Thoracic aorta (tissue), 2 donors: ENCODE results near the gene ASIC5. TPM values are rescaled to one million over a fixed set of nuclear protein-coding genes. Genes with fewer than 3 reads are reported as not detected.

Experiments
- ATAC-seq: fragments of 150-250 bp; one replicate; pipeline ENCODE4 v1.8.0; 2017; ENCODE audit warnings: low read depth; ENCODE audit not compliant: insufficient number of reproducible peaks, low FRiP score
- DNase-seq: peaks from one replicate; pipeline ENCODE4 v3.0.0-alpha.2; 2020; ENCODE audit warnings: low spot score
- H3K27ac ChIP-seq, 2 donors: fragments of 200-600 bp; sonication (generic); 1 replicate in 1 of 2; 2 replicates in 1 of 2; pipeline ENCODE4 v1.5.1; 2016; ENCODE audit warnings: mild to moderate bottlenecking in 2 of 2, moderate library complexity in 2 of 2
- H3K27me3 ChIP-seq: fragments of 200-600 bp; sonication (generic); replicated peaks from 2 replicates; pipeline ENCODE4 v1.6.0; 2016; ENCODE audit warnings: mild to moderate bottlenecking; ENCODE audit not compliant: insufficient read depth
- H3K36me3 ChIP-seq: fragments of 200-600 bp; sonication (generic); one replicate; pipeline ENCODE4 v1.5.1; 2016
- H3K4me1 ChIP-seq, 2 donors: fragments of 200-600 bp; sonication (generic); 1 replicate in 1 of 2; 2 replicates in 1 of 2; pipeline versions ENCODE4 v1.5.1 to v1.6.0; 2016; ENCODE audit warnings: low read depth in 2 of 2, mild to moderate bottlenecking in 1 of 2; ENCODE audit not compliant: control insufficient read depth in 1 of 2
- H3K4me3 ChIP-seq: fragments of 200-600 bp; sonication (generic); 2 replicates; pipeline ENCODE4 v1.5.1; 2016; ENCODE audit warnings: mild to moderate bottlenecking
- H3K9me3 ChIP-seq: fragments of 200-600 bp; sonication (generic); 2 replicates; pipeline ENCODE4 v1.5.1; 2016
- total RNA-seq, 2 donors: library from RNA; depleted of rRNA; stranded (reverse); fragments of >200 nt; gene quantifications; one replicate each; pipeline versions ENCODE4 v1.1.0 to v1.2.3, GENCODE V29; 2016
- TF ChIP-seq, protein P1 (sequence below): fragments of 200-600 bp; sonication (generic); IDR thresholded peaks from one replicate; pipeline ENCODE4 v1.5.1; 2019; ENCODE audit warnings: antibody characterized with exemption

The ASIC5 gene
- total RNA-seq, 2 donors from 2014 or later = not detected

DNA sequence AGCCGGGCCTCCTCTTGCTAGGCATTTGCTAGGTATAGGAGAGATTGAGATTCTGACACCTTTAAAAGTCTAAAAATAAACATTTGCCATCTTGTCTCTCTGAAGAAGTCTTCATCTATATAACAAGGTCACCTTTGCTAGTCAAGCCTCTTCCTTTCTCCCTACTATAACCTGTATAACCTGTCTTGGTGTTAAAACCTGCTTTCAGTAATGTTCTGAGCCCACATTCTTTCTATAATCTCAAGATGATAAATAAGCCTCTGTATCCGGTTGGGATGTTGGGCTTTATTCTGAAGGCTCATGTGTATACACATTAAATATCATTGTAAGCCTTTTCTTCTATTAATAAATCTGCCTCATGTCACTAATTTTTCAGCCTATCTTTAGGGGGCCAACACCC, 10.2 kb downstream of the ASIC5 start:
- TF ChIP-seq, protein P1, sequence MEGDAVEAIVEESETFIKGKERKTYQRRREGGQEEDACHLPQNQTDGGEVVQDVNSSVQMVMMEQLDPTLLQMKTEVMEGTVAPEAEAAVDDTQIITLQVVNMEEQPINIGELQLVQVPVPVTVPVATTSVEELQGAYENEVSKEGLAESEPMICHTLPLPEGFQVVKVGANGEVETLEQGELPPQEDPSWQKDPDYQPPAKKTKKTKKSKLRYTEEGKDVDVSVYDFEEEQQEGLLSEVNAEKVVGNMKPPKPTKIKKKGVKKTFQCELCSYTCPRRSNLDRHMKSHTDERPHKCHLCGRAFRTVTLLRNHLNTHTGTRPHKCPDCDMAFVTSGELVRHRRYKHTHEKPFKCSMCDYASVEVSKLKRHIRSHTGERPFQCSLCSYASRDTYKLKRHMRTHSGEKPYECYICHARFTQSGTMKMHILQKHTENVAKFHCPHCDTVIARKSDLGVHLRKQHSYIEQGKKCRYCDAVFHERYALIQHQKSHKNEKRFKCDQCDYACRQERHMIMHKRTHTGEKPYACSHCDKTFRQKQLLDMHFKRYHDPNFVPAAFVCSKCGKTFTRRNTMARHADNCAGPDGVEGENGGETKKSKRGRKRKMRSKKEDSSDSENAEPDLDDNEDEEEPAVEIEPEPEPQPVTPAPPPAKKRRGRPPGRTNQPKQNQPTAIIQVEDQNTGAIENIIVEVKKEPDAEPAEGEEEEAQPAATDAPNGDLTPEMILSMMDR = no peak
- no peaks in the 10 kb centered on the region for H3K4me1 ChIP-seq
- H3K4me3 ChIP-seq = no peak overlapping the region
- H3K27me3 ChIP-seq = no peaks in the 10 kb centered on the region
- DNase-seq (no peak), ATAC-seq (no peak)
- no peaks in the 10 kb centered on the region for H3K36me3 ChIP-seq
- H3K27ac ChIP-seq = no peak overlapping the region
- no peaks in the 10 kb centered on the region for H3K9me3 ChIP-seq

DNA sequence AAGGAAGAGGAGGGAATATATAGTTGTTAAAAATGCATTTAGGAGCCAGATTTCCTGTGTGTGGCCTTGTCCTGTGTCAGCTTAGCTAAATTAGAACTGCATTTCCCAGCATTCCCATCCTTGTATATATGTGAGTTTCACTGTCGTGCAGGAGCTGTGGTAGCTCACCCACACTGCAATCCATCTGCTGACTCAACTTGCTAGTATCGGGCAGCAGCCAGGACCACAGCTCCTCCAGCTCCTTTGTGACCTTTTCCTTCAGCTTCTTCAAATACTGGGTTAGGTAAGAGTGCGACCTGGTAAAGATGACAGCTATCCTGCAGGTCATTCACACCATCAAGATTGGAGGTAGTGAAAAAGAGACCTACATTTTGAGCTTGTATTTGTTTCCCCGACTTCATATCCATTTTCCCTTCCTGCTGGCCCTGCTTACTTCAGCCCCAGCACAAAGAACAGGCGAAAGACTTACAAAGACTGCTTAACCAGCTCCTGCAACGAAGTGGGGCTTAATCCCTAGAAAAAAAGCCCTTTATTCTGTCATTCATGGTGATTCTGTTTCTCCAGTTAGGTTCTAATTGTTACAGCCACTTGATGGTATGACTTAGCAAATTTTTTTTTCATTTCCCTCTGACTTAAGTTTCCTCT, 11.4 kb downstream of the ASIC5 start:
- Histone ChIP-seq H3K9me3 (no peaks in the 10 kb centered on the region), H3K36me3 (no peaks in the 10 kb centered on the region), H3K27ac (no peak overlapping the region), H3K4me1 (no peaks in the 10 kb centered on the region), H3K27me3 (no peaks in the 10 kb centered on the region), H3K4me3 (no peak overlapping the region)
- TF ChIP-seq, protein P1 = no peak
- DNase-seq (no peak), ATAC-seq (no peak)

DNA sequence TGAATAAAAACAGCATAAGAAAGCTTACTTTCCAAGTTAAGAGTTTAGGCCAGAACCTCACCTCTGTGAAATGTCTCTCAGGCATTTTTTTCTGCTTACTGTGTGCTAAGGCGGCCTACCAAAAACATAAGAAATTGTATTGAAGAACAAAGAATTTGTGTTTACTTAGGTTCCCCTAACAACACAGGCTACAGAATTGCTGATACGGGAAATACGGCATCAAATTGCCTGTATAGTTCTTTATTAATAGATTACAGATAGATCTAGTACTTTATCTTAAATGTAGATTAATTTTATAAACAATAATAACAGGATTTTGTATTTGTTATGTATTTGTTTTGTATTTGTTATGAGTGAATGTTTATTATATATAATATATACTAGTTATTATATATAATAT, 12.9 kb downstream of the ASIC5 start:
- ATAC-seq (no peak), DNase-seq (no peak)
- Histone ChIP-seq H3K36me3 (no peaks in the 10 kb centered on the region), H3K9me3 (no peaks in the 10 kb centered on the region), H3K4me1 (no peaks in the 10 kb centered on the region), H3K4me3 (no peak overlapping the region), H3K27me3 (no peaks in the 10 kb centered on the region), H3K27ac (no peak overlapping the region)
- TF ChIP-seq, protein P1 = no peak

DNA sequence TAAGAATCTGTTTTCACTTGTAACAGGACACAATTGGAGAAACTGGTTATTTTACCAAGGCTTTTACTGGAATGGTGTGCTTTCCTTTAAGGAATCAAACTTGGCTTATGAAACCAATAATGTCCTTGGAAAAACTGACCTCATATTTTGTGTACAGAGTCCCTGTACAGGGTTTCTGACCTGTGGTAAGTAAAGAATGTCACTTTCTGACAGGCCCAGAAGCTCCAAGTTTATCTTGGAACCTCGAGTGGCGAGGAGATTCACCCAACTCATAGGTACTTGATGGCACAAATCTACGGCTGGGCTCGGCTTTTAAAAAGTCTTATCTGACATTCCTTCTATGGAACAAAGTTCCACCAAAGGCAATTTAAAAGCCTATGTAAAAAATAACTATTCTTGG, 17.0 kb downstream of the ASIC5 start:
- H3K27me3 ChIP-seq = no peaks in the 10 kb centered on the region
- H3K27ac ChIP-seq = no peak overlapping the region
- H3K9me3 ChIP-seq = no peaks in the 10 kb centered on the region
- no peak for DNase-seq
- no peak overlapping the region for H3K4me3 ChIP-seq
- H3K36me3 ChIP-seq = no peaks in the 10 kb centered on the region
- TF ChIP-seq, protein P1 = no peak
- H3K4me1 ChIP-seq = no peaks in the 10 kb centered on the region
- no peak for ATAC-seq

DNA sequence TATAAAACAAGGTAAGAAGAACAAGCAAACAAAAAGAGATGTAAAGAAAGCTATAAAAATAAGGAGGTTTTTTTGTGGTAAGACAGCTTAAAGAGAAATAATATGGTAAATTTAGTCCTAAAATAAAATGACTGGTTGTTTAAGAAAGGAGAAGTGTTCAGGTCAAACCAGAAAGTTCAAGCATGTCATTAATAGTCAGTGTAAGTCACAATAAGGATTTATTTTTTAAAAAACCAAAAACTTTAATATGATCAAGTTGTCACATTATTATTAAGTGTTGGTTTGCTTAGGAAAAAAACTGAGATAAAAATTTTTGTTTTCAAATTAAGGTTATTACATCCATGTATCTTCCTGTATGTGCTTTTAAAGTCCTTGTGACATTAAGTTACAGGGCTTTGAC, 19.1 kb downstream of the ASIC5 start:
- TF ChIP-seq, protein P1 = no peak
- DNase-seq (no peak), ATAC-seq (no peak)
- no peaks in the 10 kb centered on the region for H3K9me3 ChIP-seq
- H3K27me3 ChIP-seq = no peaks in the 10 kb centered on the region
- no peaks in the 10 kb centered on the region for H3K36me3 ChIP-seq
- H3K4me1 ChIP-seq = no peaks in the 10 kb centered on the region
- no peak overlapping the region for H3K27ac ChIP-seq
- H3K4me3 ChIP-seq = no peak overlapping the region
